Cardiac muscle cell (in vitro differentiated cells and primary cell): ENCODE data around the gene TTC36. TPM values are rescaled to one million over a fixed set of nuclear protein-coding genes. Genes with fewer than 3 reads are reported as not detected.

Source experiments
- DNase-seq, 2 donors: peaks; one replicate each; pipeline versions ENCODE4 v3.0.0 to v3.0.0-alpha.2; 2010 to 2017; ENCODE audit warnings: low read depth in 1 of 2, low spot score in 1 of 2
- H3K27ac ChIP-seq: fragments of 200-600 bp; sonication (generic); 2 replicates; pipeline ENCODE4 v1.5.1; 2016
- H3K27me3 ChIP-seq: fragments of 200-600 bp; sonication (generic); 2 replicates; pipeline ENCODE4 v1.6.0; 2016; ENCODE audit warnings: control low read depth
- H3K36me3 ChIP-seq: fragments of 200-600 bp; sonication (generic); 2 replicates; pipeline ENCODE4 v1.5.1; 2016; ENCODE audit warnings: control low read depth
- H3K4me1 ChIP-seq: fragments of 200-600 bp; sonication (generic); 2 replicates; pipeline ENCODE4 v1.8.1; 2017; ENCODE audit warnings: low read depth, mild to moderate bottlenecking, mixed run types
- H3K4me3 ChIP-seq: fragments of 200-600 bp; sonication (generic); 2 replicates; pipeline ENCODE4 v1.5.1; 2016; ENCODE audit warnings: mild to moderate bottlenecking
- H3K9me3 ChIP-seq: fragments of 200-600 bp; sonication (generic); 2 replicates; pipeline ENCODE4 v1.5.1; 2017; ENCODE audit warnings: low read depth, mild to moderate bottlenecking, control low read depth
- CTCF ChIP-seq: IDR thresholded peaks from 2 replicates; pipeline ENCODE4 v1.5.1; 2012; ENCODE audit warnings: low read depth, mild to moderate bottlenecking, low read length
- polyA plus RNA-seq: library from polyadenylated mRNA; unstranded; fragments of >200 nt; fragmentation: Nextera tagmentation; extraction: Ambion mirVana; gene quantifications from 2 replicates; pipeline ENCODE4 v1.2.1, GENCODE V29; 2016
- total RNA-seq: library from RNA; depleted of rRNA; stranded (reverse); fragments of >200 nt; gene quantifications from 2 replicates; pipeline ENCODE4 v1.2.3, GENCODE V29; 2016

The TTC36 gene
- total and polyA plus RNA-seq, 2 experiments from 2014 or later = 5.6 to 8.2 TPM

GRCh38 chr11:118522571-118523072, 4.7 kb upstream of the TTC36 start:
- peak; percentile 60 for TF ChIP-seq CTCF
- Histone ChIP-seq H3K27ac (peak overlapping the region; percentile 15), H3K4me3 (no peak overlapping the region), H3K36me3 (peaks cover 53% of the 10 kb centered on the region), H3K4me1 (no peaks in the 10 kb centered on the region), H3K27me3 (no peaks in the 10 kb centered on the region), H3K9me3 (no peaks in the 10 kb centered on the region)
- DNase-seq = peak; percentile 59 to 62

- no peak for TF ChIP-seq CTCF
- Histone ChIP-seq H3K36me3 (peaks cover 42% of the 10 kb centered on the region), H3K4me3 (no peak overlapping the region), H3K27ac (no peak overlapping the region), H3K4me1 (no peaks in the 10 kb centered on the region), H3K9me3 (no peaks in the 10 kb centered on the region), H3K27me3 (no peaks in the 10 kb centered on the region)
- DNase-seq = no peak
These were observed 2.9 kb upstream of the TTC36 start for GRCh38 chr11:118524356-118524755.

DNA sequence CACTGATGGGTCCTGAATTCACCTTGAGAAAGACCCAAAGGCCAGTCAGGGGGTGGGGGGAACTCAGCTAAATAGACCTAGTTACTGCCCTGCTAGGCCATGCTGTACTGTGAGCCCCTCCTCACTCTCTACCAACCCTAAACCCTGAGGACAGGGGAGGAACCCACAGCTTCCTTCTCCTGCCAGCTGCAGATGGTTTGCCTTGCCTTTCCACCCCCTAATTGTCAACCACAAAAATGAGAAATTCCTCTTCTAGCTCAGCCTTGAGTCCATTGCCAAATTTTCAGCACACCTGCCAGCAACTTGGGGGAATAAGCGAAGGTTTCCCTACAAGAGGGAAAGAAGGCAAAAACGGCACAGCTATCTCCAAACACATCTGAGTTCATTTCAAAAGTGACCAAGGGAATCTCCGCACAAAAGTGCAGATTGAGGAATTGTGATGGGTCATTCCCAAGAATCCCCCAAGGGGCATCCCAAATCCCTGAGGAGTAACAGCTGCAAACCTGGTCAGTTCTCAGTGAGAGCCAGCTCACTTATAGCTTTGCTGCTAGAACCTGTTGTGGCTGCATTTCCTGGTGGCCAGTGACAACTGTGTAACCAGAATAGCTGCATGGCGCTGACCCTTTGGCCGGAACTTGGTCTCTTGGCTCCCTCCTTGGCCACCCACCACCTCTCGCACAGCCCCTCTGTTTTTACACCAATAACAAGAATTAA, 2.4 kb upstream of the TTC36 start:
- Histone ChIP-seq H3K9me3 (no peaks in the 10 kb centered on the region), H3K4me1 (no peaks in the 10 kb centered on the region), H3K36me3 (peaks cover 37% of the 10 kb centered on the region), H3K4me3 (no peak overlapping the region), H3K27me3 (no peaks in the 10 kb centered on the region), H3K27ac (no peak overlapping the region)
- no peak for TF ChIP-seq CTCF
- DNase-seq = no peak

DNA sequence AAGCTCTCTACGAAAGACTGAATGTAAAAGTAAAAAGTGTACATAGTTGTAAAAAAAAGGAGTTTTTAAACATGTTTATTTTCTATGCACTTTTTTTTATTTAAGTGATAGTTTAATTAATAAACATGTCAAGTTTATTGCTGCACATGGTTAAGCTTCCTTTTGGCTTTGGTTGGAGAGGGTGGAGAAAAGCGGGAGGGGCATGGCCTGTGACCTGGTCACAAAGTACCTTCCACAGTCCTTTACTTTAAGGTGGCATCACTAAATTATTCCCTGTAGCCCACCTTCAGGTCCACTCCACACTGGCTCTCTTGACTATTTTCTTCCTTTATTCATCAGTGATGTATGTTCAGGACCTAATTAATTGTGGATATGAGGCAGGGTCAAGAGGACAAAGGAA, 586 bp upstream of the TTC36 start:
- peaks cover 19% of the 10 kb centered on the region for H3K36me3 ChIP-seq
- H3K27ac ChIP-seq = no peak overlapping the region
- DNase-seq = no peak
- no peak overlapping the region for H3K4me3 ChIP-seq
- no peaks in the 10 kb centered on the region for H3K9me3 ChIP-seq
- H3K27me3 ChIP-seq = no peaks in the 10 kb centered on the region
- no peak for TF ChIP-seq CTCF
- H3K4me1 ChIP-seq = no peaks in the 10 kb centered on the region

DNA sequence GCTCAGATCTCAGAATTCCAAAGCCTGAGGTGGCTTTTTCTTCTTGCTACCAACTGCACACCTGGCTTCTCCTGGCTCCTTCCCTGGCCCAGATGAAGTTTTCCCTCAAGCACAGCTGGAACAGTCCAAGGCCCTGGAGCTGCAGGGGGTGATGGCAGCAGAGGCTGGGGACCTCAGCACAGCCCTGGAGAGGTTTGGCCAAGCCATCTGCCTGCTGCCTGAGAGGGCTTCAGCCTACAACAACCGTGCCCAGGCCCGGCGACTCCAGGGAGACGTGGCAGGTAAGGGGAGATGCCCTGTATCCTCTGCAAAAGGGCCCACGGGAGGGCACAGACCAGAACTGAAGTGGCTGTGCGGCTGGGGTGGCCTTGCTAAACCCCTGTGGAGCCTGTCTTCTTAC, 1.2 kb downstream of the TTC36 start:
- no peak for DNase-seq
- Histone ChIP-seq H3K27ac (no peak overlapping the region), H3K9me3 (no peaks in the 10 kb centered on the region), H3K4me1 (no peaks in the 10 kb centered on the region), H3K27me3 (no peaks in the 10 kb centered on the region), H3K4me3 (no peak overlapping the region), H3K36me3 (peaks cover 6% of the 10 kb centered on the region)
- no peak for TF ChIP-seq CTCF
